Smooth muscle cell of the coronary artery (primary cell): ENCODE measurements around the gene MED19. TPM values are rescaled to one million over a fixed set of nuclear protein-coding genes. Genes with fewer than 3 reads are reported as not detected.

Source experiments
- total RNA-seq: library from RNA; depleted of rRNA; stranded (reverse); fragments of >200 nt; gene quantifications from 2 replicates; pipeline ENCODE4 v1.2.3, GENCODE V29; 2014; ENCODE audit warnings: low replicate concordance

MED19 gene, protein sequence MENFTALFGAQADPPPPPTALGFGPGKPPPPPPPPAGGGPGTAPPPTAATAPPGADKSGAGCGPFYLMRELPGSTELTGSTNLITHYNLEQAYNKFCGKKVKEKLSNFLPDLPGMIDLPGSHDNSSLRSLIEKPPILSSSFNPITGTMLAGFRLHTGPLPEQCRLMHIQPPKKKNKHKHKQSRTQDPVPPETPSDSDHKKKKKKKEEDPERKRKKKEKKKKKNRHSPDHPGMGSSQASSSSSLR
- total RNA-seq, result 7.1 and 13.8 TPM in 2 replicates

DNA sequence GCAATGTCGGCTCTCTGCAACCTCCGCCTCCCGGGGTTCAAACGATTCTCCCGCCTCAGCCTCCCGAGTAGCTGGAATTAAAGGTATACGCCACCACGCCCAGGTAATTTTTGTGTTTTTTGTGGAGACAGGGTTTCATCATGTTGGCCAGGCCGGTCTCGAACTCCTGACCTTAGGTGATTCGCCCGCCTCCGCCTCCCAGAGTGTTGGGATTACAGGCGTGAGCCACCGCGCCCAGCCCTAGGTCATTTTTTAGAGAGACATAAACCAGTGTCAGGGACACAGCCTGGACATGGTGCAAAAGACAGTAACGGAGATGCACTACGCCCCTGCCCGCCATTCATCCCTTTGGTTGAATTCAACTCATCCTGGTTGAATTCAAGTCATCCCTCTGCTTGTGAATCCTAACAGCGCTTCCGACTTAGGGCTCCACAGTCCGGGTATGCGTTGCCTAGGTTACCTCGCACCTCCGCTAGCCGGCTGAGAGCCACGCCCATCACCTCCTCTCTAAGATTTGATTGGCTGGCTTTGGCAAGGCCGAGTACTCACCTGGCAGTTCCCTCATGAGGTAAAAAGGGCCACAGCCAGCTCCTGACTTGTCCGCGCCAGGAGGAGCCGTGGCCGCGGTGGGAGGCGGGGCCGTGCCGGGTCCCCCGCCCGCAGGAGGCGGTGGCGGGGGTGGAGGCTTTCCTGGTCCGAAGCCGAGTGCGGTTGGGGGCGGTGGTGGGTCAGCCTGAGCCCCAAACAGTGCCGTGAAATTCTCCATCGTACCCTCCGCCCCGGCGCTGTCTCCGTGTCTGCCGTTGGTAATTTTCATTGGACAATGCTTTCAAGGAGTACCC is at the start of gene MED19:
MED19 (minus strand) TSS at position 802 of the 842 bp plus-strand sequence; CDS start at position 766, 36 bp downstream.

GRCh38 chr11:57751676-57752253 is 39.8 kb upstream of the MED19 start, which contains the start of gene BTBD18:
Gene BTBD18, minus strand, starts transcription at chr11:57751819. Its CDS starts 631 bp downstream, at chr11:57751188.

GRCh38 chr11:57741132-57742086 is 29.4 kb upstream of the MED19 start, which contains the start of gene SELENOH:
Gene SELENOH, plus strand, starts transcription at chr11:57741491. Its CDS starts 105 bp downstream, at chr11:57741596.

GRCh38 chr11:57712256-57713150 is 488 bp upstream of the MED19 start, which contains the start of gene TMX2:
Gene TMX2, plus strand, starts transcription at chr11:57712593. Its CDS starts 26 bp downstream, at chr11:57712619.

DNA sequence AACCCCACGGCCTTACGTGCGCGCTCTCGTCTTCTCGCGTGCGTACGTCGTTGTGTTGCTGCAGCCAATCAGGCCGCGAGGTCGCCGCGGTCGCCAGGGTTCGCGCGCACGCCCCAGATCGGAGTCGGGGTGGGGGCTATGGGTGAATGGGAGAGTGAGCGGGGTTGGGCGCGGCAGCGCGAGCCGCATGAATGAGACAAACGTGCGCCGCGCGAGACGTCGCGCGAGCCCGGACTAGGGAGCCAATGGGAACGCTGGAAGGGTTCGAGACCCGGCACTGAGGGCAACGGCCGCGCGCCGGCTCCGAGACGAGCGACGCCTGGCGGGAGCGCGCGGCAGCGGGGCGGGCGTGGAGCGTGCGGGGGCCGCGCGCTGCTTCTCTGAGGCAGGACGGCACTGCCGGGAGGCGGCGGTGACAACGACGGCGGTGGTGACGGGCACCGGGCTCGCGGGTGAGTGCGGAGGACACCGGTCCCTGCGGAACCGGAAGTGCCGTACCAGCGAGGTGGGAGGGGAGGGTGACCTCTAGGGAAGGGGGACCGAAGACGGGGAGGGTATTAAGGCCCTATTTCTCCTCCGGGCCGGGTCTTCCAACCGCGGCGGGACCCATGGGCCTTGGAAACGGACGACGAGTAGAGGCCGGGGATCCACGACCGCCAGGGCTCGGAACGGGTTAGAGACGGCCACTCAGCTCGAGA is 44.1 kb downstream of the MED19 start, which contains the start of gene ZDHHC5:
ZDHHC5 (plus strand) TSS at position 379 of the 698 bp plus-strand sequence. CDS start 4,977 bp downstream, outside the sequence.

GRCh38 chr11:57657194-57658022 is 54.6 kb downstream of the MED19 start, which contains the start of gene CLP1:
Gene CLP1, plus strand, starts transcription at chr11:57657762. Its CDS starts 1,715 bp downstream, at chr11:57659477.

Other genes with a start within 250 kb of the MED19 start
- gene SLC43A1, start 196.5 kb downstream of the MED19 start, total RNA-seq, result 8.5 and 39.0 TPM in 2 replicates
- 50.1 and 70.0 TPM in 2 replicates for gene TIMM10, start 181.5 kb downstream of the MED19 start, total RNA-seq
- not detected in 2 replicates for gene SMTNL1, start 174.6 kb downstream of the MED19 start, total RNA-seq
- 37.1 and 111 TPM in 2 replicates for gene UBE2L6, start 144.5 kb downstream of the MED19 start, total RNA-seq
- 1.4 and 8.2 TPM in 2 replicates for gene SERPING1, start 114.5 kb downstream of the MED19 start, total RNA-seq
- gene YPEL4, start 62.3 kb downstream of the MED19 start, total RNA-seq, result 0.60 and 2.8 TPM in 2 replicates
- 15.3 and 15.6 TPM in 2 replicates for gene CLP1, start 54.5 kb downstream of the MED19 start, total RNA-seq
- 23.9 and 24.3 TPM in 2 replicates for gene ZDHHC5, start 44.1 kb downstream of the MED19 start, total RNA-seq
- gene TMX2, start 378 bp upstream of the MED19 start, total RNA-seq, result 50.0 and 59.8 TPM in 2 replicates
- 34.6 and 86.4 TPM in 2 replicates for gene SELENOH, start 29.3 kb upstream of the MED19 start, total RNA-seq
- gene BTBD18, start 39.6 kb upstream of the MED19 start, total RNA-seq, result not detected in 2 replicates
- 93.8 and 107 TPM in 2 replicates for gene CTNND1, start 49.6 kb upstream of the MED19 start, total RNA-seq